Parathyroid adenoma (tissue), 2 donors: Measurements from ENCODE around the gene BIRC5.

ENCODE experiments used
- H2AFZ ChIP-seq: fragments of 300-600 bp; sonication (generic); one replicate; pipeline ENCODE4 v1.7.0; 2017; ENCODE audit warnings: antibody characterized with exemption, mild to moderate bottlenecking
- H3K27ac ChIP-seq: fragments of 300-600 bp; sonication (generic); one replicate; pipeline ENCODE4 v1.7.0; 2017
- H3K27me3 ChIP-seq: fragments of 300-600 bp; sonication (generic); one replicate; pipeline ENCODE4 v1.7.0; 2017; ENCODE audit warnings: low read length; ENCODE audit not compliant: control insufficient read depth, insufficient read depth
- H3K36me3 ChIP-seq: fragments of 300-600 bp; sonication (generic); one replicate; pipeline ENCODE4 v1.7.0; 2017; ENCODE audit warnings: low read length; ENCODE audit not compliant: control insufficient read depth, insufficient read depth
- H3K4me1 ChIP-seq: fragments of 300-600 bp; sonication (generic); one replicate; pipeline ENCODE4 v1.7.0; 2017; ENCODE audit warnings: control low read depth
- H3K4me2 ChIP-seq: fragments of 300-600 bp; sonication (generic); one replicate; pipeline ENCODE4 v1.7.0; 2017; ENCODE audit warnings: low read length
- H3K4me3 ChIP-seq: fragments of 300-600 bp; sonication (generic); one replicate; pipeline ENCODE4 v1.7.0; 2017; ENCODE audit warnings: low read depth, low read length
- H3K79me2 ChIP-seq: fragments of 300-600 bp; sonication (generic); one replicate; pipeline ENCODE4 v1.7.0; 2017; ENCODE audit warnings: control low read depth
- H3K9ac ChIP-seq: fragments of 300-600 bp; sonication (generic); one replicate; pipeline ENCODE4 v1.7.0; 2017; ENCODE audit warnings: mild to moderate bottlenecking
- H3K9me3 ChIP-seq: fragments of 300-600 bp; sonication (generic); one replicate; pipeline ENCODE4 v1.7.0; 2017; ENCODE audit warnings: low read length; ENCODE audit not compliant: control insufficient read depth
- TF ChIP-seq, protein P1 (sequence below): fragments of 300-600 bp; sonication (generic); IDR thresholded peaks from one replicate; pipeline ENCODE4 v1.7.0; 2017; ENCODE audit warnings: antibody characterized with exemption, mild to moderate bottlenecking
- donor health status: primary hyperparathyroidism.

The BIRC5 gene

DNA sequence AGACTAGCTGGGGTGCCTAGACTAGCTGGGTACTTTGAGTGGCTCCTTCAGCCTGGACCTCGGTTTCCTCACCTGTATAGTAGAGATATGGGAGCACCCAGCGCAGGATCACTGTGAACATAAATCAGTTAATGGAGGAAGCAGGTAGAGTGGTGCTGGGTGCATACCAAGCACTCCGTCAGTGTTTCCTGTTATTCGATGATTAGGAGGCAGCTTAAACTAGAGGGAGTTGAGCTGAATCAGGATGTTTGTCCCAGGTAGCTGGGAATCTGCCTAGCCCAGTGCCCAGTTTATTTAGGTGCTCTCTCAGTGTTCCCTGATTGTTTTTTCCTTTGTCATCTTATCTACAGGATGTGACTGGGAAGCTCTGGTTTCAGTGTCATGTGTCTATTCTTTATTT, 9.0 kb downstream of the BIRC5 start:
- Histone ChIP-seq H3K9me3 (no peaks in the 10 kb centered on the region), H3K27ac (peak overlapping the region; percentile 17), H3K9ac (no peak overlapping the region), H3K36me3 (no peaks in the 10 kb centered on the region), H3K27me3 (no peaks in the 10 kb centered on the region), H3K4me3 (no peak overlapping the region), H3K79me2 (no peaks in the 10 kb centered on the region), H3K4me1 (peaks cover 3% of the 10 kb centered on the region), H2AFZ (no peak overlapping the region), H3K4me2 (no peak overlapping the region)
- TF ChIP-seq, protein P1, sequence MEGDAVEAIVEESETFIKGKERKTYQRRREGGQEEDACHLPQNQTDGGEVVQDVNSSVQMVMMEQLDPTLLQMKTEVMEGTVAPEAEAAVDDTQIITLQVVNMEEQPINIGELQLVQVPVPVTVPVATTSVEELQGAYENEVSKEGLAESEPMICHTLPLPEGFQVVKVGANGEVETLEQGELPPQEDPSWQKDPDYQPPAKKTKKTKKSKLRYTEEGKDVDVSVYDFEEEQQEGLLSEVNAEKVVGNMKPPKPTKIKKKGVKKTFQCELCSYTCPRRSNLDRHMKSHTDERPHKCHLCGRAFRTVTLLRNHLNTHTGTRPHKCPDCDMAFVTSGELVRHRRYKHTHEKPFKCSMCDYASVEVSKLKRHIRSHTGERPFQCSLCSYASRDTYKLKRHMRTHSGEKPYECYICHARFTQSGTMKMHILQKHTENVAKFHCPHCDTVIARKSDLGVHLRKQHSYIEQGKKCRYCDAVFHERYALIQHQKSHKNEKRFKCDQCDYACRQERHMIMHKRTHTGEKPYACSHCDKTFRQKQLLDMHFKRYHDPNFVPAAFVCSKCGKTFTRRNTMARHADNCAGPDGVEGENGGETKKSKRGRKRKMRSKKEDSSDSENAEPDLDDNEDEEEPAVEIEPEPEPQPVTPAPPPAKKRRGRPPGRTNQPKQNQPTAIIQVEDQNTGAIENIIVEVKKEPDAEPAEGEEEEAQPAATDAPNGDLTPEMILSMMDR = no peak

DNA sequence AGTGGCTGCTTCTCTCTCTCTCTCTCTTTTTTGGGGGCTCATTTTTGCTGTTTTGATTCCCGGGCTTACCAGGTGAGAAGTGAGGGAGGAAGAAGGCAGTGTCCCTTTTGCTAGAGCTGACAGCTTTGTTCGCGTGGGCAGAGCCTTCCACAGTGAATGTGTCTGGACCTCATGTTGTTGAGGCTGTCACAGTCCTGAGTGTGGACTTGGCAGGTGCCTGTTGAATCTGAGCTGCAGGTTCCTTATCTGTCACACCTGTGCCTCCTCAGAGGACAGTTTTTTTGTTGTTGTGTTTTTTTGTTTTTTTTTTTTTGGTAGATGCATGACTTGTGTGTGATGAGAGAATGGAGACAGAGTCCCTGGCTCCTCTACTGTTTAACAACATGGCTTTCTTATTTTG, 9.7 kb downstream of the BIRC5 start:
- TF ChIP-seq, protein P1 = no peak
- peak overlapping the region; percentile 19 for H3K27ac ChIP-seq
- no peaks in the 10 kb centered on the region for H3K27me3 ChIP-seq
- H3K4me3 ChIP-seq = no peak overlapping the region
- H3K9ac ChIP-seq = no peak overlapping the region
- H3K4me2 ChIP-seq = no peak overlapping the region
- no peaks in the 10 kb centered on the region for H3K79me2 ChIP-seq
- no peak overlapping the region for H2AFZ ChIP-seq
- no peaks in the 10 kb centered on the region for H3K9me3 ChIP-seq
- H3K4me1 ChIP-seq = peaks cover 3% of the 10 kb centered on the region
- H3K36me3 ChIP-seq = no peaks in the 10 kb centered on the region

DNA sequence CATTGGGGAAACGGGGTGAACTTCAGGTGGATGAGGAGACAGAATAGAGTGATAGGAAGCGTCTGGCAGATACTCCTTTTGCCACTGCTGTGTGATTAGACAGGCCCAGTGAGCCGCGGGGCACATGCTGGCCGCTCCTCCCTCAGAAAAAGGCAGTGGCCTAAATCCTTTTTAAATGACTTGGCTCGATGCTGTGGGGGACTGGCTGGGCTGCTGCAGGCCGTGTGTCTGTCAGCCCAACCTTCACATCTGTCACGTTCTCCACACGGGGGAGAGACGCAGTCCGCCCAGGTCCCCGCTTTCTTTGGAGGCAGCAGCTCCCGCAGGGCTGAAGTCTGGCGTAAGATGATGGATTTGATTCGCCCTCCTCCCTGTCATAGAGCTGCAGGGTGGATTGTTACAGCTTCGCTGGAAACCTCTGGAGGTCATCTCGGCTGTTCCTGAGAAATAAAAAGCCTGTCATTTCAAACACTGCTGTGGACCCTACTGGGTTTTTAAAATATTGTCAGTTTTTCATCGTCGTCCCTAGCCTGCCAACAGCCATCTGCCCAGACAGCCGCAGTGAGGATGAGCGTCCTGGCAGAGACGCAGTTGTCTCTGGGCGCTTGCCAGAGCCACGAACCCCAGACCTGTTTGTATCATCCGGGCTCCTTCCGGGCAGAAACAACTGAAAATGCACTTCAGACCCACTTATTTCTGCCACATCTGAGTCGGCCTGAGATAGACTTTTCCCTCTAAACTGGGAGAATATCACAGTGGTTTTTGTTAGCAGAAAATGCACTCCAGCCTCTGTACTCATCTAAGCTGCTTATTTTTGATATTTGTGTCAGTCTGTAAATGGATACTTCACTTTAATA, 10.4 kb downstream of the BIRC5 start:
- no peaks in the 10 kb centered on the region for H3K27me3 ChIP-seq
- H2AFZ ChIP-seq = no peak overlapping the region
- H3K4me1 ChIP-seq = peaks cover 3% of the 10 kb centered on the region
- H3K4me3 ChIP-seq = no peak overlapping the region
- H3K27ac ChIP-seq = peak overlapping the region; percentile 19
- no peak overlapping the region for H3K9ac ChIP-seq
- H3K4me2 ChIP-seq = no peak overlapping the region
- H3K9me3 ChIP-seq = no peaks in the 10 kb centered on the region
- TF ChIP-seq, protein P1 = no peak
- no peaks in the 10 kb centered on the region for H3K36me3 ChIP-seq
- no peaks in the 10 kb centered on the region for H3K79me2 ChIP-seq

DNA sequence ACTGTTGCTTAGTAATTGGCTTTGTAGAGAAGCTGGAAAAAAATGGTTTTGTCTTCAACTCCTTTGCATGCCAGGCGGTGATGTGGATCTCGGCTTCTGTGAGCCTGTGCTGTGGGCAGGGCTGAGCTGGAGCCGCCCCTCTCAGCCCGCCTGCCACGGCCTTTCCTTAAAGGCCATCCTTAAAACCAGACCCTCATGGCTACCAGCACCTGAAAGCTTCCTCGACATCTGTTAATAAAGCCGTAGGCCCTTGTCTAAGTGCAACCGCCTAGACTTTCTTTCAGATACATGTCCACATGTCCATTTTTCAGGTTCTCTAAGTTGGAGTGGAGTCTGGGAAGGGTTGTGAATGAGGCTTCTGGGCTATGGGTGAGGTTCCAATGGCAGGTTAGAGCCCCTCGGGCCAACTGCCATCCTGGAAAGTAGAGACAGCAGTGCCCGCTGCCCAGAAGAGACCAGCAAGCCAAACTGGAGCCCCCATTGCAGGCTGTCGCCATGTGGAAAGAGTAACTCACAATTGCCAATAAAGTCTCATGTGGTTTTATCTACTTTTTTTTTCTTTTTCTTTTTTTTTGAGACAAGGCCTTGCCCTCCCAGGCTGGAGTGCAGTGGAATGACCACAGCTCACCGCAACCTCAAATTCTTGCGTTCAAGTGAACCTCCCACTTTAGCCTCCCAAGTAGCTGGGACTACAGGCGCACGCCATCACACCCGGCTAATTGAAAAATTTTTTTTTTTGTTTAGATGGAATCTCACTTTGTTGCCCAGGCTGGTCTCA, 11.2 kb downstream of the BIRC5 start:
- no peak overlapping the region for H3K27ac ChIP-seq
- H3K27me3 ChIP-seq = no peaks in the 10 kb centered on the region
- H3K4me1 ChIP-seq = no peaks in the 10 kb centered on the region
- no peak overlapping the region for H3K4me3 ChIP-seq
- TF ChIP-seq, protein P1 = no peak
- H3K4me2 ChIP-seq = no peak overlapping the region
- H3K36me3 ChIP-seq = no peaks in the 10 kb centered on the region
- H3K9ac ChIP-seq = no peak overlapping the region
- H3K79me2 ChIP-seq = no peaks in the 10 kb centered on the region
- H2AFZ ChIP-seq = no peak overlapping the region
- no peaks in the 10 kb centered on the region for H3K9me3 ChIP-seq
